Testis (tissue), 3 donors: ENCODE results near the gene AUTS2. TPM values are rescaled to one million over a fixed set of nuclear protein-coding genes. Genes with fewer than 3 reads are reported as not detected.
"Not testable (repeated sequence)": the region's sequence is repeated elsewhere in the genome, so short reads cannot be mapped to it uniquely, and the experiment has no call there.

ENCODE experiments used
- DNase-seq: peaks from one replicate; pipeline ENCODE4 v3.0.0-alpha.2; 2019
- H3K27ac ChIP-seq, 2 donors: fragments of 200-600 bp; sonication (generic); one replicate each; pipeline ENCODE4 v1.5.1; 2019
- H3K27me3 ChIP-seq: fragments of 200-600 bp; sonication (generic); one replicate; pipeline ENCODE4 v1.5.1; 2019
- H3K36me3 ChIP-seq: fragments of 200-600 bp; sonication (generic); one replicate; pipeline ENCODE4 v1.5.1; 2017; ENCODE audit warnings: low read depth; ENCODE audit errors: missing control alignments
- H3K4me1 ChIP-seq: fragments of 200-600 bp; sonication (generic); one replicate; pipeline ENCODE4 v1.5.1; 2019
- H3K4me3 ChIP-seq, 2 donors: fragments of 200-600 bp; sonication (generic); one replicate each; pipeline ENCODE4 v1.5.1; 2017 to 2019
- H3K9me3 ChIP-seq: fragments of 200-600 bp; sonication (generic); one replicate; pipeline ENCODE4 v1.5.1; 2017
- POLR2A ChIP-seq: fragments of 450-650 bp; IDR thresholded peaks from one replicate; pipeline ENCODE4 v1.6.1; 2017; ENCODE audit warnings: antibody characterized with exemption, mild to moderate bottlenecking, moderate library complexity
- WGBS, 2 donors: methylation state at CpG; one replicate each; pipeline ENCODE4 v1.1.5; 2018; 5-methylcytosine and 5-hydroxymethylcytosine counted together
- intact Hi-C: fragments of 100-400 bp; cut with DNase I; formaldehyde crosslinking; loops from one replicate; pipeline ENCODE4 v1.15.1; 2023; ENCODE audit warnings: low total_unique reads
- polyA plus RNA-seq: library from polyadenylated mRNA; stranded (reverse); fragments of 350-450 nt; fragmentation: Illumina TruSeq; extraction: RNeasy Lipid Tissue Mini Kit (QIAGEN cat#74804); gene quantifications from one replicate; pipeline ENCODE4 v1.2.3, GENCODE V29; 2014; ENCODE audit warnings: low read depth, low replicate concordance; ENCODE audit not compliant: insufficient read depth
- total RNA-seq, 2 donors: library from RNA; depleted of rRNA; stranded (reverse); fragments of >200 nt; gene quantifications; one replicate each; pipeline ENCODE4 v1.2.3, GENCODE V29; 2016
- TF ChIP-seq, protein P1 (sequence below), 3 experiments: fragments of 450-650 bp in 2 of 3; fragments of 200-600 bp in 1 of 3; sonication (generic) in 1 of 3; IDR thresholded peaks; one replicate each; pipeline ENCODE4 v1.5.1; 2016 to 2019; ENCODE audit warnings: antibody characterized with exemption in 3 of 3, mild to moderate bottlenecking in 2 of 3, moderate library complexity in 1 of 3

The AUTS2 gene
- total and polyA plus RNA-seq, 3 donors from 2014 or later, result 21.3 to 75.5 (median 56.1) TPM

GRCh38 chr7:70810558-70811139, 1212.4 kb downstream of the AUTS2 start:
- TF ChIP-seq, protein P1, sequence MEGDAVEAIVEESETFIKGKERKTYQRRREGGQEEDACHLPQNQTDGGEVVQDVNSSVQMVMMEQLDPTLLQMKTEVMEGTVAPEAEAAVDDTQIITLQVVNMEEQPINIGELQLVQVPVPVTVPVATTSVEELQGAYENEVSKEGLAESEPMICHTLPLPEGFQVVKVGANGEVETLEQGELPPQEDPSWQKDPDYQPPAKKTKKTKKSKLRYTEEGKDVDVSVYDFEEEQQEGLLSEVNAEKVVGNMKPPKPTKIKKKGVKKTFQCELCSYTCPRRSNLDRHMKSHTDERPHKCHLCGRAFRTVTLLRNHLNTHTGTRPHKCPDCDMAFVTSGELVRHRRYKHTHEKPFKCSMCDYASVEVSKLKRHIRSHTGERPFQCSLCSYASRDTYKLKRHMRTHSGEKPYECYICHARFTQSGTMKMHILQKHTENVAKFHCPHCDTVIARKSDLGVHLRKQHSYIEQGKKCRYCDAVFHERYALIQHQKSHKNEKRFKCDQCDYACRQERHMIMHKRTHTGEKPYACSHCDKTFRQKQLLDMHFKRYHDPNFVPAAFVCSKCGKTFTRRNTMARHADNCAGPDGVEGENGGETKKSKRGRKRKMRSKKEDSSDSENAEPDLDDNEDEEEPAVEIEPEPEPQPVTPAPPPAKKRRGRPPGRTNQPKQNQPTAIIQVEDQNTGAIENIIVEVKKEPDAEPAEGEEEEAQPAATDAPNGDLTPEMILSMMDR (IDR thresholded peaks at IDR 0.05), result no peak
- Histone ChIP-seq H3K27ac (no peak overlapping the region), H3K36me3 (no peaks in the 10 kb centered on the region), H3K27me3 (no peaks in the 10 kb centered on the region), H3K4me3 (no peak overlapping the region), H3K4me1 (no peaks in the 10 kb centered on the region), H3K9me3 (no peaks in the 10 kb centered on the region)
- intact Hi-C loops, result no loop called here
- WGBS, 2 donors, result 65 to 67% methylated on average over 3 of the region's 3 CpGs
- no peak for DNase-seq

DNA sequence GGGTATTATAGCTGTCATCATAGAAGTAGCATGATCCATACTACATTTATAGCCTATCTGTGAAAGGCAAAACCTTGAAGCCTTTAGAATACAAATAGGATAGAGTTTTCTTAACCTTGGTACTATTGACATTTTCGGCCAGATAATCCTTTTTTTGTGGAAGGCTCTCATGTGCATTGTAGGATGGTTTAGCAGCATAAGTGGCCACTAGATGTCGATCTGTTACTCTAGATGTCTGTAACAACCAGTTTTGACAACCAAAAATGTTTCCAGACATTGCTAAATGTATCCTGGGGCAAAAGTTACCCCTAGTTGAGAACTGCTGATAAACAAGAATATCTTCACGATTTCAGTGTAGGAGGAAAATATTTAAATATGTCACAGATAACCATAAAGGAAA, 1214.2 kb downstream of the AUTS2 start:
- Histone ChIP-seq H3K9me3 (no peaks in the 10 kb centered on the region), H3K27ac (no peak overlapping the region), H3K36me3 (no peaks in the 10 kb centered on the region), H3K4me3 (no peak overlapping the region), H3K4me1 (no peaks in the 10 kb centered on the region), H3K27me3 (no peaks in the 10 kb centered on the region)
- no peak for DNase-seq
- intact Hi-C loops, result no loop called here
- TF ChIP-seq, protein P1 (IDR thresholded peaks at IDR 0.05), result no peak
- TF ChIP-seq POLR2A, result no peak
- WGBS, 2 donors, result 53 to 65% methylated on average over 3 of the region's 3 CpGs

- H3K4me3 ChIP-seq, H3K4me1 ChIP-seq, H3K27me3 ChIP-seq, H3K9me3 ChIP-seq, H3K27ac ChIP-seq, H3K36me3 ChIP-seq, intact Hi-C loops: not testable (repeated sequence)
- 65 to 85% methylated on average over 6 of the region's 6 CpGs for WGBS, 2 donors
- DNase-seq, result peak; percentile 47
Measured at GRCh38 chr7:70822490-70822889, 1224.2 kb downstream of the AUTS2 start.

- TF ChIP-seq POLR2A, result no peak
- TF ChIP-seq, protein P1 (IDR thresholded peaks at IDR 0.05), result peak; percentile 77 to 91 (median 85)
- no peaks in the 10 kb centered on the region for H3K36me3 ChIP-seq
- H3K4me3 ChIP-seq, result peak overlapping the region in 1 of 2 donors; percentile 21
- peaks cover 5% of the 10 kb centered on the region for H3K4me1 ChIP-seq
- peak; percentile 82 for DNase-seq
- H3K27ac ChIP-seq, result no peak overlapping the region
- WGBS, 2 donors, result 3 to 5% methylated on average over 20 to 29 of the region's 29 CpGs
- intact Hi-C loops, result no loop called here
- no peaks in the 10 kb centered on the region for H3K27me3 ChIP-seq
- H3K9me3 ChIP-seq, result no peaks in the 10 kb centered on the region
Measured at GRCh38 chr7:70829221-70830059, 1231.2 kb downstream of the AUTS2 start.

DNA sequence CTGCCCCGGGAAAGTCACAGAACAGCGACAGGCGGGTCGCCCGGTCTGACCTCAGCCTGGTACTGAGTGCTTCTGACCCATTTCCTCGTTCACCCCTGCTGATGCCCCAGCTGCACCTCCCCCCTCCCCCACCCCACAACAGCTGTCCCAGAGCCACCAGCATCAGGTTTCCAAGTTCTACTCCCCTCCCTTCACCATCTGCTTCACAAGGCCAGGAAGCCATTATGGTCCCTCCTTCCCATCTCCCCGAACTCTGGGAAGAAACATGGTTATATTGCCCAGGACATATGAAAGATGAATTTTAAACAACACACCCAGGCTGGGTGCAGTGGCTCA, 1231.8 kb downstream of the AUTS2 start:
- intact Hi-C loops, result no loop called here
- Histone ChIP-seq H3K4me1 (peaks cover 5% of the 10 kb centered on the region), H3K4me3 (peak overlapping the region in 1 of 2 donors; percentile 21), H3K27ac (no peak overlapping the region), H3K36me3 (no peaks in the 10 kb centered on the region), H3K9me3 (no peaks in the 10 kb centered on the region), H3K27me3 (no peaks in the 10 kb centered on the region)
- TF ChIP-seq, protein P1 (IDR thresholded peaks at IDR 0.05), result no peak
- TF ChIP-seq POLR2A, result no peak
- no peak for DNase-seq
- WGBS, 2 donors, result 23 to 42% methylated on average over 4 to 7 of the region's 7 CpGs
